A673 (cell line): ENCODE results near the gene CCDC82. TPM values are rescaled to one million over a fixed set of nuclear protein-coding genes. Genes with fewer than 3 reads are reported as not detected.

ENCODE experiments used
- BruUV-seq: library from RNA; stranded (reverse); fragments of 400-500 nt; replicated peaks from 2 replicates; lab custom pipeline; 2021; lab: Mats Ljungman, UMichigan
- CTCF ChIA-PET: fragments of 300-600 bp; sonication (Branson Sonifier 250); formaldehyde crosslinking; loops from one replicate; lab custom pipeline; 2022; ENCODE audit warnings: antibody characterized with exemption; lab: Charles Lee
- POLR2A ChIA-PET: fragments of 300-600 bp; sonication (Branson Sonifier 250); formaldehyde crosslinking; loops from one replicate; lab custom pipeline; 2022; ENCODE audit warnings: antibody characterized with exemption; ENCODE audit not compliant: low non-redundant PET; lab: Charles Lee
- DNase-seq: peaks from one replicate; pipeline ENCODE4 v3.0.0-alpha.2; 2015; ENCODE audit warnings: low spot score
- H3K27ac ChIP-seq: fragments of 200-600 bp; sonication (generic); 2 replicates; pipeline ENCODE4 v1.5.1; 2016; ENCODE audit warnings: mixed run types, low read depth, mild to moderate bottlenecking, mixed read lengths, antibody characterized with exemption, low read length; ENCODE audit not compliant: poor library complexity, severe bottlenecking
- H3K27me3 ChIP-seq: fragments of 200-600 bp; sonication (generic); replicated peaks from 2 replicates; pipeline ENCODE4 v1.6.1; 2017; ENCODE audit warnings: mixed run types, low read depth, mild to moderate bottlenecking, mixed read lengths, antibody characterized with exemption, low read length; ENCODE audit not compliant: insufficient read depth, poor library complexity
- H3K36me3 ChIP-seq: fragments of 200-600 bp; sonication (generic); 2 replicates; pipeline ENCODE4 v1.6.1; 2016; ENCODE audit warnings: mixed run types, mild to moderate bottlenecking, mixed read lengths, antibody characterized with exemption, low read length; ENCODE audit not compliant: insufficient read depth, poor library complexity, severe bottlenecking
- H3K4me1 ChIP-seq: fragments of 200-600 bp; sonication (generic); 2 replicates; pipeline ENCODE4 v1.6.1; 2017; ENCODE audit warnings: mixed run types, mild to moderate bottlenecking, mixed read lengths, antibody characterized with exemption, low read length; ENCODE audit not compliant: insufficient read depth, poor library complexity, severe bottlenecking
- H3K4me3 ChIP-seq: fragments of 200-600 bp; sonication (generic); 2 replicates; pipeline ENCODE4 v1.5.1; 2016; ENCODE audit warnings: low read depth, mixed run types, mild to moderate bottlenecking, mixed read lengths, low read length; ENCODE audit not compliant: poor library complexity, severe bottlenecking
- H3K9me3 ChIP-seq: fragments of 200-600 bp; sonication (generic); 2 replicates; pipeline ENCODE4 v1.6.1; 2016; ENCODE audit warnings: mixed run types, low read depth, mild to moderate bottlenecking, mixed read lengths, antibody characterized with exemption, low read length; ENCODE audit not compliant: poor library complexity, severe bottlenecking
- EZH2 ChIP-seq: fragments of 200-600 bp; sonication (generic); IDR thresholded peaks from 2 replicates; pipeline ENCODE4 v1.6.1; 2017; ENCODE audit warnings: borderline replicate concordance, low read depth, mild to moderate bottlenecking, mixed read lengths, antibody characterized with exemption, low read length; ENCODE audit not compliant: poor library complexity, severe bottlenecking
- intact Hi-C: fragments of 100-400 bp; cut with micrococcal nuclease; formaldehyde crosslinking; loops from one replicate; pipeline ENCODE4 v1.10.0; 2022; ENCODE audit not compliant: unreplicated experiment
- total RNA-seq: library from RNA; stranded (reverse); gene quantifications from 2 replicates; pipeline ENCODE4 v1.2.3, GENCODE V29; 2021
- TF ChIP-seq, protein P1 (sequence below): fragments of 300-800, 200-600 bp; sonication (generic); conservative IDR thresholded peaks from 2 replicates; pipeline ENCODE4 v1.5.1; 2017; ENCODE audit warnings: low read depth, mild to moderate bottlenecking, antibody characterized with exemption, low read length, moderate library complexity, mixed read lengths

CCDC82 gene
- total RNA-seq, 1 experiment from 2014 or later = 33.1 TPM

DNA sequence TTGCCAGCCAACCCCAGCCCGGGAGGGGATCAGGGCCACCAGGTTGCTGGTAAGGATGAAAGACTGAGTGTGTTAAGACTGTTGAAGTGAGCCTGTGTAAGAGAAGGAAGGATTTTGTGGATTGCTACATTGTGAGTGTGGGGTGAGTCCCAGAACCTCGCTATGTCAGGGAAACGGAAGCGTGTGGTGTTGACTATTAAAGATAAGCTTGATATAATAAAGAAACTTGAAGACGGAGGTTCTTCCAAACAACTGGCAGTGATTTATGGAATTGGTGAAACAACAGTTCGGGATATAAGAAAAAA lies 728 bp upstream of the CCDC82 start:
- ChIA-PET CTCF (interaction anchor here (0.6 to 2.3 kb wide), 5 partner anchors 36 to 554 kb away, joined by 3 to 13 read pairs (median 4); partner anchors contain the start of gene MAML2), POLR2A (no interaction called here)
- Histone ChIP-seq H3K27me3 (no peaks in the 10 kb centered on the region), H3K9me3 (no peaks in the 10 kb centered on the region), H3K4me1 (peaks cover 19% of the 10 kb centered on the region), H3K36me3 (no peaks in the 10 kb centered on the region), H3K27ac (peak overlapping the region; percentile 88), H3K4me3 (peak overlapping the region; percentile 74)
- TSS peak; percentile 78 for BruUV-seq
- DNase-seq = no peak
- no peak for TF ChIP-seq EZH2
- intact Hi-C loops = loop anchor here (5.0 kb wide), 4 partner anchors 153 to 468 kb away; partner anchors contain the start of gene MTMR2

DNA sequence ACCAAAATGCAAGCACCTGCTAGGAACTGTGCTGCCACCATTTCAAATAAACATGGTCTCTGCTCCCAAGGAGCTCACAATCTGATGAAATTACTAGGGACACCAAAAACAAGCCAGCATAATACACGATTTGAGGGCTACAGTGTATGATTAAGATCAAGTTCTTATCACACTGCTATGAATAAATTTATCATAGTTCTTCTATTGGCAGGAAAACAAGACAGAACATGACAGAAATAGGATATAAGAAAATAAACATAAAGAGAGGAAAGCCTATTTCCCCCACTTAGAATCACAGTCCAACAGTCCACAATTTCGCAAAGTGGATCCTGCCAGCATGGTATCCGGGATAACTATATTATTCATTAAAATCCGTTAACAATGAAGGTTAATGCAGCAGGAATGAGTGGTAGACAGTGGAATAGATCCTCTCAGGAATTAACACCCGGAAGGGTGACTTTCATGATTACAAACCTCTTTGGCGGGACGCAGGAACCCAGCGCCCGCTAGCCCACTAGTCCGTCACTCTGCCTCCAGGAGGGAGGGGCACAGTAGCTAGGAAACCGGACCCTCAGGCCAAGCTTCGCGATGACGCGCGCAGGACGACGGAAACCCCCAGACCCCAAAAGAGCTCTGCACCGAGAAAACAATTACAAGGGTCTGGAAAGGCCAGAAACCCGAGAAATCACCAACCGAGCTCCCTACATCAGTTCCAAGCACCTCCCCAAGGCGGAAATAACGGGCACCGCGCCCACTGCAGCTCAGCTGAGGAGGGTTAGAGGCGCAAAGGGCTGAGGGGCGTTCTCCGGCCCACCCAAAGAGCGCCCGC lies 607 bp downstream of the CCDC82 start:
- intact Hi-C loops = loop anchor here (1.0 kb wide), 1 partner anchor 334 kb away; no protein-coding TSS in a partner anchor
- BruUV-seq = TSS peak; percentile 42
- peaks cover 32% of the 10 kb centered on the region for H3K4me1 ChIP-seq
- peak overlapping the region; percentile 74 for H3K4me3 ChIP-seq
- TF ChIP-seq EZH2 = no peak
- TF ChIP-seq, protein P1, sequence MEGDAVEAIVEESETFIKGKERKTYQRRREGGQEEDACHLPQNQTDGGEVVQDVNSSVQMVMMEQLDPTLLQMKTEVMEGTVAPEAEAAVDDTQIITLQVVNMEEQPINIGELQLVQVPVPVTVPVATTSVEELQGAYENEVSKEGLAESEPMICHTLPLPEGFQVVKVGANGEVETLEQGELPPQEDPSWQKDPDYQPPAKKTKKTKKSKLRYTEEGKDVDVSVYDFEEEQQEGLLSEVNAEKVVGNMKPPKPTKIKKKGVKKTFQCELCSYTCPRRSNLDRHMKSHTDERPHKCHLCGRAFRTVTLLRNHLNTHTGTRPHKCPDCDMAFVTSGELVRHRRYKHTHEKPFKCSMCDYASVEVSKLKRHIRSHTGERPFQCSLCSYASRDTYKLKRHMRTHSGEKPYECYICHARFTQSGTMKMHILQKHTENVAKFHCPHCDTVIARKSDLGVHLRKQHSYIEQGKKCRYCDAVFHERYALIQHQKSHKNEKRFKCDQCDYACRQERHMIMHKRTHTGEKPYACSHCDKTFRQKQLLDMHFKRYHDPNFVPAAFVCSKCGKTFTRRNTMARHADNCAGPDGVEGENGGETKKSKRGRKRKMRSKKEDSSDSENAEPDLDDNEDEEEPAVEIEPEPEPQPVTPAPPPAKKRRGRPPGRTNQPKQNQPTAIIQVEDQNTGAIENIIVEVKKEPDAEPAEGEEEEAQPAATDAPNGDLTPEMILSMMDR = no peak
- no peak for DNase-seq
- ChIA-PET POLR2A (interaction anchor here (0.6 to 0.8 kb wide), 3 partner anchors 46 to 965 kb away, joined by 3 to 5 read pairs (median 4); partner anchors contain the start of gene MAML2), CTCF (interaction anchor here (0.6 to 2.3 kb wide), 7 partner anchors 37 to 1322 kb away, joined by 3 to 13 read pairs (median 4); partner anchors contain the start of gene MAML2)
- H3K27ac ChIP-seq = peak overlapping the region; percentile 88
- no peaks in the 10 kb centered on the region for H3K9me3 ChIP-seq
- H3K27me3 ChIP-seq = no peaks in the 10 kb centered on the region
- H3K36me3 ChIP-seq = no peaks in the 10 kb centered on the region

DNA sequence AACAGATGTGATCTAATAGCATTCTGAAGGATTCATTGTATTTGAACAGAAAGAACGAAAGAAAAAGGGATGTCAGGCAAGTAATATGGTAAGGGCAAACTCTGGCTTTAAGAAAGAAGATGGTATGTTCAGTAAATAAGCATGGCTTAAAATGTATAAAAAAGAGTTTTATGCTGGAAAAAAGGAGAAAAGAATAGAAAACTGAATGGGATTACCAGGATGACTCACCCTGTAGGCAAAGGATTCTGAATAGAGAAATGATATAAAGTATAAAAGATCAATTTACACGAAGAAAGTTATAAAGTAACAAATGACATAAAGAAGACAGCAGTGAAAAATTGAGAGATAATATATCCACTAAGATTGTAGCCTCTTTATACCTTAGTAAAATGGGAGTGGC lies 4.5 kb downstream of the CCDC82 start:
- no peak for TF ChIP-seq EZH2
- TF ChIP-seq, protein P1 = no peak
- Histone ChIP-seq H3K4me1 (peaks cover 27% of the 10 kb centered on the region), H3K27me3 (no peaks in the 10 kb centered on the region), H3K36me3 (peaks cover 20% of the 10 kb centered on the region), H3K4me3 (no peak overlapping the region), H3K9me3 (no peaks in the 10 kb centered on the region), H3K27ac (no peak overlapping the region)
- intact Hi-C loops = no loop called here
- ChIA-PET CTCF (no interaction called here), POLR2A (no interaction called here)
- BruUV-seq = no TSS peak
- DNase-seq = no peak
